ENCODE results near the gene PDE8A. TPM values are rescaled to one million over a fixed set of nuclear protein-coding genes. Genes with fewer than 3 reads are reported as not detected.

Gene PDE8A
- total RNA-seq, 1 donor from 2014 or later, result 11.4 TPM

DNA sequence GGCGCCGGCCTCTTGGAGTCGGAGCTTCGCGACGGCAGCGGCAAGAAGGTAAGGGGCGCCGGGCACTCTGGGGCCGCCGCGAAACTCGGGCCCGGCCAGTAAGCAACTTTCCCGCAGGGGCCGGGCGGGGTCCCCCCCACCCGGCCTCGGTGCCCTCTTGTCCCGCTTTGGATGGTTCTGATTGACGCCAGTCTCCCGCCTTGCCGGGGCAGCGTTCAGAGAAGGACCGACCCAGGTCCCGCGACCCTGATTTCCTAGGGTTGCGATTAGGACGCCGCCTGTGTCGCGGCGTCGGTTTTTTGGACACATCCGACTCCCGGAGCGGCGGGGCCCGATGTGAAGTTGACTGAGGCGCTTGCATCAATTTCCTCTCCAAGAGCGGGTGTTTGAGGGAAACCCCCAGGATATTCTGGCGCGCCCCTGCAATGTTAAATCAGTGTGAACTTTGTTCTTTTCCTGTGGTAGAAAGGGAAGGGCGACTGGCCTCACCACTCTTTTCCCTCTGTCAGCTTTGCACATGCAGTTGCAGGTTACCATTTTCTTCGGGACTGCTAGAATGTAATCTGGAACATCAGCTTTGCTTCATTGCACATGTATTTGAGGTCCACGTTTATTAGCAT is 755 bp downstream of the PDE8A start:
- Histone ChIP-seq H3K4me2 (peak overlapping the region; percentile 80), H3K4me1 (peaks cover 6% of the 10 kb centered on the region), H4K20me1 (ENCODE audit: low read depth) (peaks cover 16% of the 10 kb centered on the region), H3F3A (ENCODE audit: low read depth) (peaks cover 29% of the 10 kb centered on the region), H3K79me2 (ENCODE audit: low read depth) (no peaks in the 10 kb centered on the region), H2AFZ (replicated peaks) (no peak overlapping the region), H3K4me3 (peak overlapping the region; percentile 62), H3K27ac (no peak overlapping the region), H3K36me3 (no peaks in the 10 kb centered on the region), H3K9ac (no peak overlapping the region), H3K9me3 (ENCODE audit: low read depth) (no peaks in the 10 kb centered on the region), H3K27me3 (peaks cover 72% of the 10 kb centered on the region)
- TF ChIP-seq, protein P1, sequence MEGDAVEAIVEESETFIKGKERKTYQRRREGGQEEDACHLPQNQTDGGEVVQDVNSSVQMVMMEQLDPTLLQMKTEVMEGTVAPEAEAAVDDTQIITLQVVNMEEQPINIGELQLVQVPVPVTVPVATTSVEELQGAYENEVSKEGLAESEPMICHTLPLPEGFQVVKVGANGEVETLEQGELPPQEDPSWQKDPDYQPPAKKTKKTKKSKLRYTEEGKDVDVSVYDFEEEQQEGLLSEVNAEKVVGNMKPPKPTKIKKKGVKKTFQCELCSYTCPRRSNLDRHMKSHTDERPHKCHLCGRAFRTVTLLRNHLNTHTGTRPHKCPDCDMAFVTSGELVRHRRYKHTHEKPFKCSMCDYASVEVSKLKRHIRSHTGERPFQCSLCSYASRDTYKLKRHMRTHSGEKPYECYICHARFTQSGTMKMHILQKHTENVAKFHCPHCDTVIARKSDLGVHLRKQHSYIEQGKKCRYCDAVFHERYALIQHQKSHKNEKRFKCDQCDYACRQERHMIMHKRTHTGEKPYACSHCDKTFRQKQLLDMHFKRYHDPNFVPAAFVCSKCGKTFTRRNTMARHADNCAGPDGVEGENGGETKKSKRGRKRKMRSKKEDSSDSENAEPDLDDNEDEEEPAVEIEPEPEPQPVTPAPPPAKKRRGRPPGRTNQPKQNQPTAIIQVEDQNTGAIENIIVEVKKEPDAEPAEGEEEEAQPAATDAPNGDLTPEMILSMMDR (IDR thresholded peaks at IDR 0.05), result no peak
- peak; percentile 95 for TF ChIP-seq EZH2phosphoT487 (IDR thresholded peaks at IDR 0.05)
- TF ChIP-seq EZH2 (IDR thresholded peaks at IDR 0.05), result peak; percentile 85
- Mint-ChIP-seq H3K9me3 (no peaks in the 10 kb centered on the region), H3K4me3 (peak overlapping the region; percentile 85), H3K4me1 (peaks cover 20% of the 10 kb centered on the region), H3K27me3 (ENCODE audit: insufficient read depth, low read depth) (peaks cover 25% of the 10 kb centered on the region), H3K27ac (peak overlapping the region; percentile 30), H3K36me3 (peaks cover 2% of the 10 kb centered on the region)
- peak; percentile 53 for DNase-seq (ENCODE audit: low spot score)

DNA sequence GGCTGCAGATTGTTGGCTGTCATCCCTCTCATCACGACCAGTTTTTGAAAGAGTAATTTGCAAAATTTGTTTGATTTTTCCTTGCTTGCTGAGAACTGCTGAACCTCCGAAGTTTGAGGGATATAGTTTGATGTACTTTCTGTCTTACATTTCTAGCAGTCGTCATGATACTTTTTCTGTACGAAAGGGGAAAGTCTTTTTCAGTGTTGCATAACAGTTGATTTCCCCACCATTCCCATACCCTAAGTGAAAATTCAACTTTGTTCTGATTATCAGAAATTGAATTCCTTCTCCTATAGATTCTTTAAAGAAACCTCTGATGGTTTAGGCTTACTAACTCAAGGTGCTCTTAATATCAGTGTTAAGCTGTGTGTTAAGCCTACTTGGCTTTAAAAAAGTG is 1.6 kb downstream of the PDE8A start:
- H3K4me1 Mint-ChIP-seq, result peaks cover 20% of the 10 kb centered on the region
- Histone ChIP-seq H3K79me2 (ENCODE audit: low read depth) (no peaks in the 10 kb centered on the region), H3K9me3 (ENCODE audit: low read depth) (no peaks in the 10 kb centered on the region), H3K27ac (no peak overlapping the region), H3K4me1 (peaks cover 6% of the 10 kb centered on the region), H3K4me3 (no peak overlapping the region), H3K27me3 (peaks cover 64% of the 10 kb centered on the region), H3K4me2 (peak overlapping the region; percentile 80), H2AFZ (replicated peaks) (no peak overlapping the region), H3K36me3 (no peaks in the 10 kb centered on the region), H4K20me1 (ENCODE audit: low read depth) (peaks cover 16% of the 10 kb centered on the region), H3K9ac (no peak overlapping the region), H3F3A (ENCODE audit: low read depth) (peaks cover 29% of the 10 kb centered on the region)
- peak overlapping the region; percentile 85 for H3K4me3 Mint-ChIP-seq
- H3K27me3 Mint-ChIP-seq (ENCODE audit: insufficient read depth, low read depth), result peaks cover 25% of the 10 kb centered on the region
- no peak overlapping the region for H3K27ac Mint-ChIP-seq
- TF ChIP-seq EZH2phosphoT487 (IDR thresholded peaks at IDR 0.05) (no peak), EZH2 (IDR thresholded peaks at IDR 0.05) (no peak)
- TF ChIP-seq, protein P1 (IDR thresholded peaks at IDR 0.05), result no peak
- peaks cover 2% of the 10 kb centered on the region for H3K36me3 Mint-ChIP-seq
- no peaks in the 10 kb centered on the region for H3K9me3 Mint-ChIP-seq
- DNase-seq (ENCODE audit: low spot score), result no peak

DNA sequence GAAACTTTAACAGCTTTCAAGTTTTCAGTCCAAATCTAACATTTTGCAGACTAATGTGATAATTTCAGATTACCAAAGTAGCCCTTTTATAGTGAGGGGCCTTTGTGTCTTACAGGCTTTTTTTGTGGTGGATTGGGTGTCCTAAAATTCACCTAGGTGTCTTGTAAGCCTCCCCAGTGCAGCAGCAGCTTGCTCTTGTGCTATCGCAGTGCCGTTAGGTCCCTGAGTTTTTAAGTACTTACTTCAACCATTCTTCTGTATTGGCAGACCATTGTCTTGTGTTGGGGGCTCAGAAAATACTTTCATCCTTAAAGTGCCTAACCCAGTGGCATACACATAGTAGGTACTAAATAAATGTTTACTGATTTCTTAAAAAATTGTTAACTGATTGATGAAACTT is 2.1 kb downstream of the PDE8A start:
- H4K20me1 ChIP-seq (ENCODE audit: low read depth), result peaks cover 16% of the 10 kb centered on the region
- Mint-ChIP-seq H3K9me3 (no peaks in the 10 kb centered on the region), H3K27ac (no peak overlapping the region), H3K27me3 (ENCODE audit: insufficient read depth, low read depth) (peaks cover 29% of the 10 kb centered on the region), H3K36me3 (peaks cover 2% of the 10 kb centered on the region), H3K4me1 (peaks cover 20% of the 10 kb centered on the region), H3K4me3 (no peak overlapping the region)
- H3K27me3 ChIP-seq, result peaks cover 59% of the 10 kb centered on the region
- H3K9me3 ChIP-seq (ENCODE audit: low read depth), result no peaks in the 10 kb centered on the region
- H2AFZ ChIP-seq (replicated peaks), result no peak overlapping the region
- H3K79me2 ChIP-seq (ENCODE audit: low read depth), result no peaks in the 10 kb centered on the region
- TF ChIP-seq, protein P1 (IDR thresholded peaks at IDR 0.05), result no peak
- TF ChIP-seq EZH2phosphoT487 (IDR thresholded peaks at IDR 0.05), result no peak
- TF ChIP-seq EZH2 (IDR thresholded peaks at IDR 0.05), result no peak
- H3K27ac ChIP-seq, result no peak overlapping the region
- DNase-seq (ENCODE audit: low spot score), result no peak
- H3K36me3 ChIP-seq, result no peaks in the 10 kb centered on the region
- H3K4me1 ChIP-seq, result peaks cover 6% of the 10 kb centered on the region
- H3K4me3 ChIP-seq, result no peak overlapping the region
- H3K9ac ChIP-seq, result no peak overlapping the region
- H3K4me2 ChIP-seq, result no peak overlapping the region
- H3F3A ChIP-seq (ENCODE audit: low read depth), result peaks cover 29% of the 10 kb centered on the region

Data from neural progenitor cell (in vitro differentiated cells).